ENCODE measurements around the gene RPS21.

- TF ChIP-seq CTCF (IDR thresholded peaks at IDR 0.05) = no peak
- TF ChIP-seq ZFX (IDR thresholded peaks at IDR 0.05; ENCODE audit: borderline replicate concordance) = no peak
These were observed 9.8 kb upstream of the RPS21 start for GRCh38 chr20:62377064-62377461.
